ENCODE measurements around the gene RIPOR3.
"Not testable (repeated sequence)": the region's sequence is repeated elsewhere in the genome, so short reads cannot be mapped to it uniquely, and the experiment has no call there.

The RIPOR3 gene

DNA sequence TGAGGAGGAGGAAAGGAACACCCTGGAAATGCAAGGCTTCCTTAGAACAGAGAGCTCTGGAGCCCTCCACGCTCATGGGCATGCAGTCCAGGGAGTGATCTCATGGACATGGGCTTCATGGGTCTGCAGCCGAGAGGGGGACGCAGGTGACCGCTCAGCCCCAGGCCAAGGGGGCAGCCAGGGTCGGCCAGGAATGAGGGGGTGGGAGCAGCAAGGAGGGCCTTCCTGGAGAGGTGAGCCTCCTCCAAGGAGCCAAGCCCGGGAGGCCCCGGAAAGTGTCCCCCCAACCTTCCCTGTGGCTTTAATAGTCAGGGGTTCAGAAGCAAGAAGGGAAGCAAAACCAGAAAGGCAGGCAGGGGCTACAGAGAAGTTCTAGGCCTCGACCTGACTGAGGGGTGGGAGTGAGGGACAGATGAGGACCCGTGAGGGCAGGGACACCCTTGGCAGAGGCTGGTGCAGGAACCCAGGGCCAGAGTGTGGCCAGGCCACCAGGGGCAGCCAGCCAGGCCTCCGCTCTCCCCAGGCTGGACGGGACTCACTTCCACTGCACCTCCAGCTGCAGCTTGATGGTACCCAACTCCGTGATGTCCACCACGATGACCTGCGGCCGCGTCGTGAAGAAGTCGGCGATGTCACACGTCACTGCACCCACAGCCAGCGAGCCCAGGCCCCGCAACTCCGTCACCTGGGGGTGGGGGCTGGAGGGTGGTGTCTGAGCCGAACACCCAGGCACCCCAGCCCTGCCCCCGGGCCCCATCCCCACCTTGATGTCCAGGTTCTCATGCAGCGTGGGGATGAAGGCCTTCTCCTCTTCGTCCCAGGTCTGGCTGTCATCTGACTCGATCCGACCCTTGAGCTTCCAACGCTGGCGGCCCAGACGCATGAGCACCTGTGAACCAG is 83.2 kb downstream of the RIPOR3 start:
- WGBS = 95% methylated on average over 32 of the region's 32 CpGs
- Histone ChIP-seq H3K4me1 (ENCODE audit: insufficient read depth, low read length) (no peaks in the 10 kb centered on the region), H3K4me3 (ENCODE audit: low read length) (no peak overlapping the region), H3K27ac (ENCODE audit: low read depth, low read length) (no peak overlapping the region), H3K36me3 (ENCODE audit: insufficient read depth, low read length) (no peaks in the 10 kb centered on the region), H3K27me3 (ENCODE audit: insufficient read depth, low read length) (no peaks in the 10 kb centered on the region), H3K9ac (ENCODE audit: low read depth, low read length) (no peak overlapping the region), H3K9me3 (ENCODE audit: insufficient read depth, low read depth, low read length) (no peaks in the 10 kb centered on the region)

GRCh38 chr20:50607436-50607835 is 83.9 kb downstream of the RIPOR3 start:
- no peaks in the 10 kb centered on the region for H3K27me3 ChIP-seq (ENCODE audit: insufficient read depth, low read length)
- H3K27ac ChIP-seq (ENCODE audit: low read depth, low read length) = no peak overlapping the region
- no peak overlapping the region for H3K4me3 ChIP-seq (ENCODE audit: low read length)
- no peaks in the 10 kb centered on the region for H3K9me3 ChIP-seq (ENCODE audit: insufficient read depth, low read depth, low read length)
- WGBS = 90% methylated on average over 9 of the region's 9 CpGs
- H3K36me3 ChIP-seq (ENCODE audit: insufficient read depth, low read length) = no peaks in the 10 kb centered on the region
- no peak overlapping the region for H3K9ac ChIP-seq (ENCODE audit: low read depth, low read length)
- no peaks in the 10 kb centered on the region for H3K4me1 ChIP-seq (ENCODE audit: insufficient read depth, low read length)

GRCh38 chr20:50605136-50605535 is 86.2 kb downstream of the RIPOR3 start:
- Histone ChIP-seq H3K36me3 (ENCODE audit: insufficient read depth, low read length) (no peaks in the 10 kb centered on the region), H3K9me3 (ENCODE audit: insufficient read depth, low read depth, low read length) (no peaks in the 10 kb centered on the region), H3K4me1 (ENCODE audit: insufficient read depth, low read length) (no peaks in the 10 kb centered on the region), H3K9ac (ENCODE audit: low read depth, low read length) (no peak overlapping the region), H3K4me3 (ENCODE audit: low read length) (no peak overlapping the region), H3K27me3 (ENCODE audit: insufficient read depth, low read length) (no peaks in the 10 kb centered on the region), H3K27ac (ENCODE audit: low read depth, low read length) (no peak overlapping the region)
- 93% methylated on average over 5 of the region's 5 CpGs for WGBS

DNA sequence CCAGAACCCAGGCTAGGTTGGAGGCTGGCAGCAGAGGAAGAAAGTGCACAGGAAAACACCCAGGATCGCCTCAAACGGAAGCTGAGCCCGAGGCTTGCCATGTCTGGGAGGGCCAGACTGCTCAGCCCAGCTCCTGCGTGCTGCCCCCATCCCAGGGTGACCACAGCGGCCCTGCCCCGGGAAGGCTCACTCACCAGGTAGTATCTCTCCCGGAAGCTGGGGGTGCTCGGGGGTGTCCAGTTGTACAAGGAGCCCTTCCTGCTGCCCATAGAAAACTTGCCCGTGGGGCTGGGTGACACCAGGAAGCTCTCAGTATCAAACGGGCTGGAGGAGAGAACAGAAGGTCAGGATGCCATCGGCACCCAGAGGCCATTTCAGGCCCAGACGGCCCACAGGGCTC is 86.9 kb downstream of the RIPOR3 start:
- Histone ChIP-seq H3K27me3 (ENCODE audit: insufficient read depth, low read length) (no peaks in the 10 kb centered on the region), H3K36me3 (ENCODE audit: insufficient read depth, low read length) (no peaks in the 10 kb centered on the region), H3K4me1 (ENCODE audit: insufficient read depth, low read length) (no peaks in the 10 kb centered on the region), H3K9me3 (ENCODE audit: insufficient read depth, low read depth, low read length) (no peaks in the 10 kb centered on the region), H3K4me3 (ENCODE audit: low read length) (no peak overlapping the region), H3K9ac (ENCODE audit: low read depth, low read length) (no peak overlapping the region), H3K27ac (ENCODE audit: low read depth, low read length) (no peak overlapping the region)
- 94% methylated on average over 12 of the region's 12 CpGs for WGBS

GRCh38 chr20:50602432-50603088 is 88.8 kb downstream of the RIPOR3 start:
- Histone ChIP-seq H3K4me3 (ENCODE audit: low read length) (no peak overlapping the region), H3K27me3 (ENCODE audit: insufficient read depth, low read length) (no peaks in the 10 kb centered on the region), H3K36me3 (ENCODE audit: insufficient read depth, low read length) (no peaks in the 10 kb centered on the region), H3K9ac (ENCODE audit: low read depth, low read length) (no peak overlapping the region), H3K27ac (ENCODE audit: low read depth, low read length) (no peak overlapping the region), H3K4me1 (ENCODE audit: insufficient read depth, low read length) (no peaks in the 10 kb centered on the region), H3K9me3 (ENCODE audit: insufficient read depth, low read depth, low read length) (no peaks in the 10 kb centered on the region)
- 93% methylated on average over 15 of the region's 15 CpGs for WGBS

DNA sequence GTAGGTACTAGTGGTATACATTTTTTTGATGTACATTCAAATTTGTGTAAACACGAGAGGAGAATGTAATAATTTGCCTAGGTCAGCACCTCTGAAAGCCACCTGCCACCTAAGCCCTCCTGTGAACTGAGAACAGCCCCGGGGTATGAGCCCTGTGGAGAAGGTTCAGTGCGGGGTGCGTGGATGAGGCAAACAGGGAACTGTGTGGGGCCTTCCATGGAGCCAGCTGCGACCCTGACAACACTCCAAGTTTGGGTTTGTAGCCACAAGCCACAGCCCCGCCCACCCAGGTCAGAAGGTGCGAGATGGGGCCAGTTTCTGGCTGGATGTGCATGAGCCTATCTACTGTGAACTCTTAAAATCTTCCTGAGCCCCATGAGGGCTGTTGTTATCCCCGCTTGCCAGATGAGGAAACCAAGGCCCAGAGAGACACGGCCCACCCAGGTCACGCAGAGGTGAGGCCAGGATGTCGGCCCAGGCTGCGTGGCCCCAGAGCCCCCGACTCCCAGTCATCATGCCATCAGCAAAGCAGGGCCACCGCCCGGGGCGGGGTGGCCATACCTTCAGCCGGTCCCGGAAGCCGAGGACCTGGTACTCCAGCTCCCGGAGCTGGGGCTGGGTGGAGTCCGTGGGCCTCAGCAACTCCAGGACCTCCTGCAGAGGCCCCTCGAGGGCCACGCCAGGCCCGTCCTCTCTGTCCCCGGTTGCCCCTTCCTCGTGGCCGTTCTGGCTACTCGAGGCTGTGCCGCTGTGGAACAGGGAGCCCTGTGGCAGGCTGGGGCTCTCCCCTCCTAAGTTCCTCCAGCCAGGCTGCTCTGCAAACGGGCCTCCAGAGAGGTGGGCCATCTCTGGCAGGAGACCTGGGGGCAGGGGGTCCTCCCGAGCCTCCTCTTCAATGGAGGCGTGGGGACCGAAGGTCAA is 89.6 kb downstream of the RIPOR3 start:
- H3K4me3 ChIP-seq (ENCODE audit: low read length) = no peak overlapping the region
- H3K27ac ChIP-seq (ENCODE audit: low read depth, low read length) = no peak overlapping the region
- H3K9me3 ChIP-seq (ENCODE audit: insufficient read depth, low read depth, low read length) = no peaks in the 10 kb centered on the region
- no peaks in the 10 kb centered on the region for H3K4me1 ChIP-seq (ENCODE audit: insufficient read depth, low read length)
- no peak overlapping the region for H3K9ac ChIP-seq (ENCODE audit: low read depth, low read length)
- no peaks in the 10 kb centered on the region for H3K27me3 ChIP-seq (ENCODE audit: insufficient read depth, low read length)
- WGBS = 94% methylated on average over 33 of the region's 33 CpGs
- H3K36me3 ChIP-seq (ENCODE audit: insufficient read depth, low read length) = no peaks in the 10 kb centered on the region

- H3K4me3 ChIP-seq (ENCODE audit: low read length) = no peak overlapping the region
- no peaks in the 10 kb centered on the region for H3K4me1 ChIP-seq (ENCODE audit: insufficient read depth, low read length)
- no peak overlapping the region for H3K9ac ChIP-seq (ENCODE audit: low read depth, low read length)
- H3K27ac ChIP-seq (ENCODE audit: low read depth, low read length) = no peak overlapping the region
- 94% methylated on average over 12 of the region's 12 CpGs for WGBS
- no peaks in the 10 kb centered on the region for H3K27me3 ChIP-seq (ENCODE audit: insufficient read depth, low read length)
- H3K9me3 ChIP-seq (ENCODE audit: insufficient read depth, low read depth, low read length) = no peaks in the 10 kb centered on the region
- H3K36me3 ChIP-seq (ENCODE audit: insufficient read depth, low read length) = no peaks in the 10 kb centered on the region
Observed at GRCh38 chr20:50600281-50600895, 91.0 kb downstream of the RIPOR3 start.

GRCh38 chr20:50598768-50599167 is 92.6 kb downstream of the RIPOR3 start:
- not testable (repeated sequence) for H3K4me1 ChIP-seq (ENCODE audit: insufficient read depth, low read length); H3K9ac ChIP-seq (ENCODE audit: low read depth, low read length); H3K36me3 ChIP-seq (ENCODE audit: insufficient read depth, low read length); H3K27ac ChIP-seq (ENCODE audit: low read depth, low read length); H3K27me3 ChIP-seq (ENCODE audit: insufficient read depth, low read length); H3K4me3 ChIP-seq (ENCODE audit: low read length); H3K9me3 ChIP-seq (ENCODE audit: insufficient read depth, low read depth, low read length)
- WGBS = 96% methylated on average over 4 of the region's 5 CpGs

GRCh38 chr20:50598074-50598473 is 93.3 kb downstream of the RIPOR3 start:
- H3K4me3 ChIP-seq (ENCODE audit: low read length) = no peak overlapping the region
- H3K27me3 ChIP-seq (ENCODE audit: insufficient read depth, low read length) = no peaks in the 10 kb centered on the region
- 84% methylated on average over 7 of the region's 7 CpGs for WGBS
- H3K36me3 ChIP-seq (ENCODE audit: insufficient read depth, low read length) = no peaks in the 10 kb centered on the region
- H3K9ac ChIP-seq (ENCODE audit: low read depth, low read length) = no peak overlapping the region
- no peaks in the 10 kb centered on the region for H3K9me3 ChIP-seq (ENCODE audit: insufficient read depth, low read depth, low read length)
- no peak overlapping the region for H3K27ac ChIP-seq (ENCODE audit: low read depth, low read length)
- H3K4me1 ChIP-seq (ENCODE audit: insufficient read depth, low read length) = no peaks in the 10 kb centered on the region

DNA sequence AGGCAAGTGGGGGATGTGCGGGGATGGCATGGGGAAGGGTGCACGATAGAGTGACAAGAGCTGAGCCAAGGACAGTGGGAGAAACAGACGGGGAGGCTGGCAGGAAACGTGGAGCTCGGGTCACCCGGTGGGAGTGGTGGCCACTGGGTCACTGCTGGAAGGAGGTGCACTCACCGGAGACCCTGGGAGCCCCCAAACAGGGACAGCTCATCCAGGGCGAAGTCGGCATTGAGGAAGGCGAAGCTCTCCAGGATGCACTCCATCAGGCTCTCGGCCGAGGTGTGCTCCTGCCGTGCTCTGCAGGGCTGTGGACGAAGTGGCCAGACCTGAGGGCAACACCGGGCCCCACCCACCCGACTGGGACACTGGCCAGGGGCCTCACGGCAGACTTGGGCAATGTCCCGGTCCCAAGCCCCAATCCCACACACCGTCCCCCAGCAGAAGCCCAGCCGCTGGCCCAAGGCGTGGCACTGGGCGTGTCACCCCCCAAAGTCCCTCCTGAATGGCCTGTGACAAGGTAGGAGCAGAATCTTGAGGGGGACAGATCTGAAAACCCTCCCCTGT is 93.9 kb downstream of the RIPOR3 start:
- no peaks in the 10 kb centered on the region for H3K27me3 ChIP-seq (ENCODE audit: insufficient read depth, low read length)
- no peak overlapping the region for H3K9ac ChIP-seq (ENCODE audit: low read depth, low read length)
- H3K36me3 ChIP-seq (ENCODE audit: insufficient read depth, low read length) = no peaks in the 10 kb centered on the region
- 94% methylated on average over 22 of the region's 22 CpGs for WGBS
- H3K4me3 ChIP-seq (ENCODE audit: low read length) = no peak overlapping the region
- H3K9me3 ChIP-seq (ENCODE audit: insufficient read depth, low read depth, low read length) = no peaks in the 10 kb centered on the region
- H3K4me1 ChIP-seq (ENCODE audit: insufficient read depth, low read length) = no peaks in the 10 kb centered on the region
- H3K27ac ChIP-seq (ENCODE audit: low read depth, low read length) = no peak overlapping the region
